Fibroblast of lung (primary cell): ENCODE measurements around the gene ARHGEF6.

ENCODE experiments used
- EZH2 ChIP-seq: IDR thresholded peaks from 2 replicates; pipeline ENCODE4 v1.5.1; 2012; ENCODE audit warnings: low read length, control low read depth, mild to moderate bottlenecking; ENCODE audit errors: missing control alignments
- TF ChIP-seq, protein P1 (sequence below), 2 donors: IDR thresholded peaks in 1 of 2; conservative IDR thresholded peaks in 1 of 2; 1 replicate in 1 of 2; 2 replicates in 1 of 2; pipeline ENCODE4 v1.5.1; 2011 to 2012; ENCODE audit warnings: low read length in 2 of 2, control low read depth in 1 of 2, inconsistent platforms in 1 of 2, low read depth in 1 of 2, mild to moderate bottlenecking in 1 of 2

DNA sequence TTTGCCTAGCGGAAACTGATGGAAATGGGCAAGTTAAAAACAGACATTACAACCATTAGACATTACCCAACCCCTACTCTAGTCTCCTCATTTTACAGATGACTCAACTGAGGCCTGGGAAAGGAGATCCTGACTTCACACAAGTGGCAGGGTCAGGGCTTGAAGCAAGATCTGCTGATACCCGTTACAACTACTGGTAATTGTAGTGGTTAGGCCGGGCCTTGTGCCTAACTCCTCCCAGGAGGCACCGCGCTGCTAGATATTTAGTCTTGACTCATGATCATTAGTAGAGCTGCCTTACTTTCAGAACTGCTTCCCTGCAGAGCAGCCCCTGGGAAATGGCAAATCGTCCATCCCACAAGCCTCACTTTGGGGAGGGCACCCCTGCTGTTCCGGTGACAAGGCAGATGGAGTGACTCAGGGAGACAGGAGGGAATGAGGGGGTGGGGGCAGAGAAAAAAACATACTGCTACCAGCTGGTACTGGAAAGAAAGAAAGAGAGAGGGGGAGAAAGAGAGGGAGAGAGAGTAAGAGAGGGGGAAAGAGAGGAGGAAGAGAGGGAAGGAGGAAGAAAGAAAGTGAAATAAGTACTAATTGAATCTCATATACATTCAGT, 12.2 kb downstream of the ARHGEF6 start:
- TF ChIP-seq, protein P1, sequence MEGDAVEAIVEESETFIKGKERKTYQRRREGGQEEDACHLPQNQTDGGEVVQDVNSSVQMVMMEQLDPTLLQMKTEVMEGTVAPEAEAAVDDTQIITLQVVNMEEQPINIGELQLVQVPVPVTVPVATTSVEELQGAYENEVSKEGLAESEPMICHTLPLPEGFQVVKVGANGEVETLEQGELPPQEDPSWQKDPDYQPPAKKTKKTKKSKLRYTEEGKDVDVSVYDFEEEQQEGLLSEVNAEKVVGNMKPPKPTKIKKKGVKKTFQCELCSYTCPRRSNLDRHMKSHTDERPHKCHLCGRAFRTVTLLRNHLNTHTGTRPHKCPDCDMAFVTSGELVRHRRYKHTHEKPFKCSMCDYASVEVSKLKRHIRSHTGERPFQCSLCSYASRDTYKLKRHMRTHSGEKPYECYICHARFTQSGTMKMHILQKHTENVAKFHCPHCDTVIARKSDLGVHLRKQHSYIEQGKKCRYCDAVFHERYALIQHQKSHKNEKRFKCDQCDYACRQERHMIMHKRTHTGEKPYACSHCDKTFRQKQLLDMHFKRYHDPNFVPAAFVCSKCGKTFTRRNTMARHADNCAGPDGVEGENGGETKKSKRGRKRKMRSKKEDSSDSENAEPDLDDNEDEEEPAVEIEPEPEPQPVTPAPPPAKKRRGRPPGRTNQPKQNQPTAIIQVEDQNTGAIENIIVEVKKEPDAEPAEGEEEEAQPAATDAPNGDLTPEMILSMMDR (conservative IDR thresholded peaks at IDR 0.05 in 1 of 2, IDR thresholded peaks at IDR 0.05 in 1 of 2; ENCODE audit: low read depth in 1 of 2, low read length in 2 of 2): no peak
- TF ChIP-seq EZH2: no peak
